ENCODE measurements around the gene GJC1.

DNA sequence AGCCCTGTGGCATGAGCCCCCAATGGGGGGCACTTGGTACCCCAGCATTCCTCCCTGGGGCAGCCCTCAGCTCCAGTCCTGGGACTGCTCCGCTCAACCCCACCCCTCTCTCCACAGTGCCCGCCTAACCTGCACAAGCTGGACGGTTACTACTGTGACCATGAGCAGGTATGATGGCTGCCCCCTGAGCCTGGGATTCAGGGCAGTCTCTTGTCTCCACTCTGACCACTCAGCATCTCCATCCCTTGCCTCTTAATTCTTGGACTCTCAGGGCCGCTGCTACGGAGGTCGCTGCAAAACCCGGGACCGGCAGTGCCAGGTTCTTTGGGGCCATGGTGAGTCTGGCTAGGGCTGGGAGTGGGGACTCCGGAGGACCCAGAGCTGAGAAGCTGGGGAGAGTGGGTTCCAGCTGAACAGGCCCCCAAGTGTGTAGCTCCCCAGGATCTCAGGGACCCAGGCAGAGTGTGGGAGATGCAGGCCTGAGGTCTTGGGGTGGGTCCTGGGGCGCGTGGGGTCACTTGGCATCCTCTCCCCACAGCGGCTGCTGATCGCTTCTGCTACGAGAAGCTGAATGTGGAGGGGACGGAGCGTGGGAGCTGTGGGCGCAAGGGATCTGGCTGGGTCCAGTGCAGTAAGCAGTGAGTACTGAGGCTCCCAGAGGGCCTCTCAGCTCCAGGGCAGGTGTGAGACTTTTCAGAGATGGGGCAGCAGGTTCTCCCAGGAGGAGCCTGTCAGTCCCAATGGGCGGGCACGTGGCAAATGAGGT, 53.3 kb downstream of the GJC1 start:
- TF ChIP-seq NFIC (IDR thresholded peaks at IDR 0.05; ENCODE audit: borderline replicate concordance) (no peak), EP300 (IDR thresholded peaks at IDR 0.05; ENCODE audit: borderline replicate concordance in 1 of 2, low read depth in 1 of 2, low read length in 1 of 2) (no peak), FOXJ3 (CRISPR knock-in tag; IDR thresholded peaks at IDR 0.05) (no peak), RXRA (IDR thresholded peaks at IDR 0.05; ENCODE audit: borderline replicate concordance, low read depth) (no peak), TEAD4 (IDR thresholded peaks at IDR 0.05; ENCODE audit: borderline replicate concordance, insufficient read depth) (no peak), NRF1 (IDR thresholded peaks at IDR 0.05; ENCODE audit: low read depth, low read length) (no peak), RCOR1 (IDR thresholded peaks at IDR 0.05; ENCODE audit: low read length) (no peak), JUND (IDR thresholded peaks at IDR 0.05) (no peak), EZH2phosphoT487 (IDR thresholded peaks at IDR 0.05; ENCODE audit: borderline replicate concordance, low read depth) (no peak), RAD21 (IDR thresholded peaks at IDR 0.05; ENCODE audit: low read length) (no peak), YY1 (IDR thresholded peaks at IDR 0.05; ENCODE audit: low read depth) (no peak)
- TF ChIP-seq, protein P1, sequence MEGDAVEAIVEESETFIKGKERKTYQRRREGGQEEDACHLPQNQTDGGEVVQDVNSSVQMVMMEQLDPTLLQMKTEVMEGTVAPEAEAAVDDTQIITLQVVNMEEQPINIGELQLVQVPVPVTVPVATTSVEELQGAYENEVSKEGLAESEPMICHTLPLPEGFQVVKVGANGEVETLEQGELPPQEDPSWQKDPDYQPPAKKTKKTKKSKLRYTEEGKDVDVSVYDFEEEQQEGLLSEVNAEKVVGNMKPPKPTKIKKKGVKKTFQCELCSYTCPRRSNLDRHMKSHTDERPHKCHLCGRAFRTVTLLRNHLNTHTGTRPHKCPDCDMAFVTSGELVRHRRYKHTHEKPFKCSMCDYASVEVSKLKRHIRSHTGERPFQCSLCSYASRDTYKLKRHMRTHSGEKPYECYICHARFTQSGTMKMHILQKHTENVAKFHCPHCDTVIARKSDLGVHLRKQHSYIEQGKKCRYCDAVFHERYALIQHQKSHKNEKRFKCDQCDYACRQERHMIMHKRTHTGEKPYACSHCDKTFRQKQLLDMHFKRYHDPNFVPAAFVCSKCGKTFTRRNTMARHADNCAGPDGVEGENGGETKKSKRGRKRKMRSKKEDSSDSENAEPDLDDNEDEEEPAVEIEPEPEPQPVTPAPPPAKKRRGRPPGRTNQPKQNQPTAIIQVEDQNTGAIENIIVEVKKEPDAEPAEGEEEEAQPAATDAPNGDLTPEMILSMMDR (IDR thresholded peaks at IDR 0.05), result no peak
- TF ChIP-seq, protein P2, sequence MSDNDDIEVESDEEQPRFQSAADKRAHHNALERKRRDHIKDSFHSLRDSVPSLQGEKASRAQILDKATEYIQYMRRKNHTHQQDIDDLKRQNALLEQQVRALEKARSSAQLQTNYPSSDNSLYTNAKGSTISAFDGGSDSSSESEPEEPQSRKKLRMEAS (IDR thresholded peaks at IDR 0.05; ENCODE audit: low read depth), result no peak
- TF ChIP-seq, protein P3, sequence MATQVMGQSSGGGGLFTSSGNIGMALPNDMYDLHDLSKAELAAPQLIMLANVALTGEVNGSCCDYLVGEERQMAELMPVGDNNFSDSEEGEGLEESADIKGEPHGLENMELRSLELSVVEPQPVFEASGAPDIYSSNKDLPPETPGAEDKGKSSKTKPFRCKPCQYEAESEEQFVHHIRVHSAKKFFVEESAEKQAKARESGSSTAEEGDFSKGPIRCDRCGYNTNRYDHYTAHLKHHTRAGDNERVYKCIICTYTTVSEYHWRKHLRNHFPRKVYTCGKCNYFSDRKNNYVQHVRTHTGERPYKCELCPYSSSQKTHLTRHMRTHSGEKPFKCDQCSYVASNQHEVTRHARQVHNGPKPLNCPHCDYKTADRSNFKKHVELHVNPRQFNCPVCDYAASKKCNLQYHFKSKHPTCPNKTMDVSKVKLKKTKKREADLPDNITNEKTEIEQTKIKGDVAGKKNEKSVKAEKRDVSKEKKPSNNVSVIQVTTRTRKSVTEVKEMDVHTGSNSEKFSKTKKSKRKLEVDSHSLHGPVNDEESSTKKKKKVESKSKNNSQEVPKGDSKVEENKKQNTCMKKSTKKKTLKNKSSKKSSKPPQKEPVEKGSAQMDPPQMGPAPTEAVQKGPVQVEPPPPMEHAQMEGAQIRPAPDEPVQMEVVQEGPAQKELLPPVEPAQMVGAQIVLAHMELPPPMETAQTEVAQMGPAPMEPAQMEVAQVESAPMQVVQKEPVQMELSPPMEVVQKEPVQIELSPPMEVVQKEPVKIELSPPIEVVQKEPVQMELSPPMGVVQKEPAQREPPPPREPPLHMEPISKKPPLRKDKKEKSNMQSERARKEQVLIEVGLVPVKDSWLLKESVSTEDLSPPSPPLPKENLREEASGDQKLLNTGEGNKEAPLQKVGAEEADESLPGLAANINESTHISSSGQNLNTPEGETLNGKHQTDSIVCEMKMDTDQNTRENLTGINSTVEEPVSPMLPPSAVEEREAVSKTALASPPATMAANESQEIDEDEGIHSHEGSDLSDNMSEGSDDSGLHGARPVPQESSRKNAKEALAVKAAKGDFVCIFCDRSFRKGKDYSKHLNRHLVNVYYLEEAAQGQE (IDR thresholded peaks at IDR 0.05; ENCODE audit: low read depth, low read length), result no peak
